H1 (cell line): ENCODE results near the gene GALC. TPM values are rescaled to one million over a fixed set of nuclear protein-coding genes. Genes with fewer than 3 reads are reported as not detected.
A peak's percentile ranks its signal among the peaks of the same experiment; 100 is the strongest.

Experiments used
- CTCF ChIA-PET: fragments of 300-600 bp; sonication (Branson Sonifier 250); formaldehyde crosslinking; loops from one replicate; lab custom pipeline; 2021; ENCODE audit not compliant: partially characterized antibody; lab: Charles Lee
- POLR2A ChIA-PET: fragments of 300-600 bp; sonication (Branson Sonifier 250); formaldehyde crosslinking; loops from one replicate; lab custom pipeline; 2021; ENCODE audit warnings: inconsistent platforms; ENCODE audit not compliant: partially characterized antibody; lab: Charles Lee
- DNase-seq, 2 experiments: peaks; one replicate each; pipeline versions ENCODE4 v3.0.0 to v3.0.0-alpha.2; 2010 to 2022; ENCODE audit warnings: low spot score in 2 of 2, low read depth in 1 of 2, mixed read lengths in 1 of 2
- FAIRE-seq: peaks from 2 replicates; lab custom pipeline; 2011; peaks lifted over from hg19 to GRCh38; lab: Jason Lieb, UNC
- H2AFZ ChIP-seq: 2 replicates; pipeline ENCODE4 v1.8.1; 2012; ENCODE audit warnings: low read length, inconsistent platforms
- H2AK5ac ChIP-seq: 2 replicates; pipeline ENCODE4 v1.6.1; 2013; ENCODE audit warnings: low read depth, low read length
- H2BK120ac ChIP-seq: replicated peaks from 2 replicates; pipeline ENCODE3; 2013; ENCODE audit warnings: low read depth, low read length, inconsistent platforms
- H2BK12ac ChIP-seq: 2 replicates; pipeline ENCODE4 v1.6.1; 2013; ENCODE audit warnings: low read depth, low read length
- H2BK15ac ChIP-seq: 2 replicates; pipeline ENCODE4 v1.6.1; 2013; ENCODE audit warnings: low read length
- H2BK20ac ChIP-seq: 2 replicates; pipeline ENCODE4 v1.6.1; 2013; ENCODE audit warnings: low read length
- H2BK5ac ChIP-seq: 2 replicates; pipeline ENCODE4 v1.6.1; 2013; ENCODE audit warnings: low read depth, low read length
- H3K14ac ChIP-seq: 2 replicates; pipeline ENCODE4 v1.6.1; 2013; ENCODE audit warnings: inconsistent platforms; ENCODE audit not compliant: insufficient read length
- H3K18ac ChIP-seq: 2 replicates; pipeline ENCODE4 v1.6.1; 2013; ENCODE audit warnings: low read length; ENCODE audit errors: extremely low read depth
- H3K23ac ChIP-seq: 2 replicates; pipeline ENCODE4 v1.6.1; 2013; ENCODE audit warnings: inconsistent platforms; ENCODE audit not compliant: insufficient read length
- H3K23me2 ChIP-seq: 2 replicates; pipeline ENCODE4 v1.6.1; 2013; ENCODE audit warnings: low read depth, low read length
- H3K27ac ChIP-seq: 2 replicates; pipeline ENCODE4 v1.6.1; 2011; ENCODE audit warnings: low read depth, low read length, inconsistent platforms
- H3K27me3 ChIP-seq, 4 experiments: replicated peaks in 1 of 4; 1 replicate in 1 of 4; 2 replicates in 3 of 4; pipeline versions ENCODE4 v1.6.1 to v1.8.1; 2011 to 2013; ENCODE audit warnings: low read length in 3 of 4, mild to moderate bottlenecking in 3 of 4, inconsistent platforms in 2 of 4, mixed read lengths in 2 of 4, moderate library complexity in 1 of 4; ENCODE audit not compliant: control insufficient read depth in 3 of 4, insufficient read depth in 3 of 4; ENCODE audit errors: extremely low read depth in 1 of 4
- H3K36me3 ChIP-seq, 4 experiments: 2 replicates each; pipeline versions ENCODE4 v1.6.1 to v1.8.1; 2011 to 2013; ENCODE audit warnings: mild to moderate bottlenecking in 4 of 4, low read length in 3 of 4, moderate library complexity in 2 of 4, control low read depth in 1 of 4, inconsistent platforms in 1 of 4; ENCODE audit not compliant: insufficient read depth in 4 of 4, control insufficient read depth in 2 of 4
- H3K4ac ChIP-seq: replicated peaks from 2 replicates; pipeline ENCODE3; 2013; ENCODE audit warnings: low read length, low read depth, mixed read lengths, inconsistent platforms; ENCODE audit not compliant: insufficient read length
- H3K4me1 ChIP-seq, 4 experiments: replicated peaks in 1 of 4; 1 replicate in 1 of 4; 2 replicates in 3 of 4; pipeline versions ENCODE4 v1.6.1 to v1.8.1; 2011 to 2013; ENCODE audit warnings: low read length in 3 of 4, inconsistent platforms in 2 of 4, mixed read lengths in 1 of 4; ENCODE audit not compliant: insufficient read depth in 4 of 4, control insufficient read depth in 3 of 4
- H3K4me2 ChIP-seq, 2 experiments: 2 replicates each; pipeline versions ENCODE4 v1.6.1 to v1.8.1; 2011 to 2013; ENCODE audit warnings: low read depth in 2 of 2, low read length in 2 of 2, control low read depth in 1 of 2, inconsistent platforms in 1 of 2, mild to moderate bottlenecking in 1 of 2; ENCODE audit not compliant: insufficient read depth in 1 of 2
- H3K4me3 ChIP-seq, 4 experiments: fragments of 200-600, 300-600 bp in 1 of 4; sonication (generic), shearing (Covaris generic), sonication (Bioruptor Twin) in 1 of 4; 2 replicates each; pipeline versions ENCODE4 v1.5.1 to v1.8.1; 2011 to 2016; ENCODE audit warnings: low read length in 4 of 4, low read depth in 3 of 4, control low read depth in 2 of 4, inconsistent platforms in 2 of 4, mild to moderate bottlenecking in 2 of 4, mixed read lengths in 1 of 4, moderate library complexity in 1 of 4; ENCODE audit not compliant: insufficient read depth in 2 of 4; ENCODE audit errors: extremely low read depth in 1 of 4
- H3K56ac ChIP-seq: replicated peaks from 2 replicates; pipeline ENCODE3; 2013; ENCODE audit warnings: low read depth, mild to moderate bottlenecking, mixed read lengths, low read length, inconsistent platforms; ENCODE audit not compliant: insufficient read length
- H3K79me1 ChIP-seq: 2 replicates; pipeline ENCODE4 v1.6.1; 2013; ENCODE audit warnings: low read depth, low read length, control low read depth
- H3K79me2 ChIP-seq, 2 experiments: 2 replicates each; pipeline versions ENCODE4 v1.6.1 to v1.8.1; 2012 to 2013; ENCODE audit warnings: low read length in 2 of 2, mild to moderate bottlenecking in 2 of 2, inconsistent platforms in 1 of 2; ENCODE audit not compliant: insufficient read depth in 2 of 2, control insufficient read depth in 1 of 2
- H3K9ac ChIP-seq, 4 experiments: replicated peaks in 1 of 4; 1 replicate in 1 of 4; 2 replicates in 3 of 4; pipeline versions ENCODE4 v1.6.1 to v1.8.1; 2011 to 2013; ENCODE audit warnings: low read depth in 3 of 4, low read length in 3 of 4, control low read depth in 2 of 4, mild to moderate bottlenecking in 2 of 4, moderate library complexity in 2 of 4, inconsistent platforms in 1 of 4; ENCODE audit errors: extremely low read depth in 1 of 4
- H3K9me3 ChIP-seq, 2 experiments: 2 replicates each; pipeline versions ENCODE4 v1.6.1 to v1.8.1; 2012 to 2013; ENCODE audit warnings: mild to moderate bottlenecking in 2 of 2, moderate library complexity in 2 of 2, control low read depth in 1 of 2, inconsistent platforms in 1 of 2, low read depth in 1 of 2, low read length in 1 of 2, mixed read lengths in 1 of 2; ENCODE audit not compliant: insufficient read depth in 2 of 2
- H4K20me1 ChIP-seq, 2 experiments: replicated peaks in 1 of 2; 2 replicates each; pipeline versions ENCODE3 to v1.8.1; 2011 to 2013; ENCODE audit warnings: inconsistent platforms in 2 of 2, low read length in 2 of 2, mild to moderate bottlenecking in 1 of 2; ENCODE audit not compliant: insufficient read depth in 2 of 2, control insufficient read depth in 1 of 2
- H4K5ac ChIP-seq: 2 replicates; pipeline ENCODE4 v1.6.1; 2013; ENCODE audit warnings: low read length, low read depth, mixed read lengths, inconsistent platforms; ENCODE audit not compliant: insufficient read length
- H4K8ac ChIP-seq: 2 replicates; pipeline ENCODE4 v1.8.0; 2013; ENCODE audit warnings: mild to moderate bottlenecking, moderate library complexity, low read length, inconsistent platforms; ENCODE audit not compliant: insufficient read depth; ENCODE audit errors: extremely low read depth
- H4K91ac ChIP-seq: replicated peaks from 2 replicates; pipeline ENCODE3; 2013; ENCODE audit warnings: low read length, mixed read lengths, inconsistent platforms; ENCODE audit not compliant: insufficient read length
- ASH2L ChIP-seq: fragments of 200-600, 300-600 bp; sonication (generic); IDR thresholded peaks from one replicate; pipeline ENCODE4 v1.7.1; 2017; ENCODE audit warnings: low read length
- BCL11A ChIP-seq, 2 experiments: IDR thresholded peaks; one replicate each; pipeline ENCODE4 v1.6.1; 2011; ENCODE audit warnings: low read depth in 2 of 2, low read length in 2 of 2, mild to moderate bottlenecking in 2 of 2
- GABPA ChIP-seq: IDR thresholded peaks from 2 replicates; pipeline ENCODE4 v1.6.1; 2011; ENCODE audit warnings: mild to moderate bottlenecking, low read length, moderate library complexity, borderline replicate concordance; ENCODE audit not compliant: insufficient read depth
- HDAC2 ChIP-seq, 2 experiments: fragments of 300-600 bp in 1 of 2; sonication (generic) in 1 of 2; IDR thresholded peaks; 2 replicates each; pipeline ENCODE4 v1.6.1; 2011 to 2012; ENCODE audit warnings: low read depth in 2 of 2, low read length in 2 of 2, mild to moderate bottlenecking in 2 of 2, moderate library complexity in 2 of 2, borderline replicate concordance in 1 of 2, inconsistent platforms in 1 of 2
- KDM4A ChIP-seq: IDR thresholded peaks from one replicate; pipeline ENCODE4 v1.7.1; 2012; ENCODE audit warnings: low read depth, mild to moderate bottlenecking, moderate library complexity, low read length, inconsistent platforms; ENCODE audit not compliant: severe bottlenecking
- KDM5A ChIP-seq: fragments of 200-600 bp; IDR thresholded peaks from 2 replicates; pipeline ENCODE4 v1.7.1; 2012; ENCODE audit warnings: mild to moderate bottlenecking, low read length, inconsistent platforms, mixed read lengths
- NANOG ChIP-seq: IDR thresholded peaks from 2 replicates; pipeline ENCODE4 v1.6.1; 2011; ENCODE audit warnings: low read length, low read depth, mild to moderate bottlenecking, inconsistent platforms; ENCODE audit not compliant: insufficient read depth, poor library complexity, severe bottlenecking
- RBBP5 ChIP-seq: IDR thresholded peaks from 2 replicates; pipeline ENCODE4 v1.7.1; 2012; ENCODE audit warnings: low read depth, mild to moderate bottlenecking, inconsistent platforms, low read length, moderate library complexity, borderline replicate concordance
- SIN3A ChIP-seq, 2 experiments: IDR thresholded peaks in 1 of 2; conservative IDR thresholded peaks in 1 of 2; 2 replicates each; pipeline ENCODE4 v1.6.1; 2011 to 2012; ENCODE audit warnings: low read length in 2 of 2, improper control_type of control experiment in 1 of 2, low read depth in 1 of 2, mild to moderate bottlenecking in 1 of 2
- SP4 ChIP-seq: IDR thresholded peaks from 2 replicates; pipeline ENCODE4 v1.6.1; 2012; ENCODE audit warnings: low read length, inconsistent platforms
- WGBS, 2 experiments: shearing (Covaris generic) in 1 of 2; methylation state at CpG; one replicate each; pipeline versions ENCODE4 v1.1.6 to v1.1.7; 2013 to 2015; ENCODE audit warnings: low lambda C conversion rate in 2 of 2, mixed read lengths in 2 of 2, inconsistent platforms in 1 of 2, low coverage in 1 of 2, missing lambda C conversion rate in 1 of 2; ENCODE audit not compliant: insufficient replicate concordance in 2 of 2, insufficient coverage in 1 of 2, insufficient read length in 1 of 2; ENCODE audit errors: extremely low coverage in 1 of 2, missing lambda C conversion rate in 1 of 2; 5-methylcytosine and 5-hydroxymethylcytosine counted together
- polyA plus RNA-seq, 7 experiments: library from polyadenylated mRNA; depleted of rRNA in 3 of 7; stranded (reverse) in 5 of 7; unstranded in 2 of 7; fragments of >200 nt in 5 of 7; fragments of 200-250 nt in 2 of 7; gene quantifications; 1 replicate in 5 of 7; 2 replicates in 1 of 7; 4 replicates in 1 of 7; pipeline versions ENCODE4 v1.2.1 to v1.2.3, GENCODE V29; 2011 to 2013; ENCODE audit warnings: missing spikeins in 2 of 7, mixed read lengths in 2 of 7
- total RNA-seq: library from RNA; stranded (reverse); fragmentation: NEBNext Ultra II Directional; extraction: Animal tissue kit (Norgen Biotek cat#: 25700); gene quantifications from 2 replicates; pipeline ENCODE4 v1.2.1, GENCODE V29; 2021
- TF ChIP-seq, protein P1 (sequence below), 3 experiments: IDR thresholded peaks; 1 replicate in 2 of 3; 2 replicates in 1 of 3; pipeline versions ENCODE4 v1.5.1 to v1.6.1; 2011; ENCODE audit warnings: low read length in 3 of 3, mild to moderate bottlenecking in 3 of 3, inconsistent platforms in 2 of 3, low read depth in 1 of 3, moderate library complexity in 1 of 3; ENCODE audit not compliant: insufficient read depth in 1 of 3; ENCODE audit errors: control extremely low read depth in 1 of 3

GALC gene
- total and polyA plus RNA-seq, 2 of the 8 experiments (the other 6 are each of a cell fraction or from before 2014, with no cell fraction given), result 6.1 to 12.3 TPM

DNA sequence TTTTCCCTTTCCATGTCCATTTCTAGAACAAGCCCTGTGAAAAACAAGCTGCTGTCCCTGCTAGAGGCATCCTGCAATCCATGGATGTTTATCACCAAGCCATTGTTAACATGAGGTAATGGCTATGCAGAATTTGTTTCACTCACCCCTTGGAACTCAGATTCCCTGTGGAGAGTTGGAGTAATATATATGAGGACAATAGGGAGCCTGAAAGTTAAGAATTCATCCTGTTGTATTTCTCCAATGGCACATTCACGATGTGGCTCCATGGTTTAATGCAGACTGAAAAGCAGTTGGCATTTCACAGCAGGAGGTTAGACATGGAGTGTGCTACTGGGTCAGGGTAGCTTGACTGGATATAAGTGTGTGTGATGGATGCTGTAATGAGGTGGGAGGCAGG, 44.3 kb upstream of the GALC start:
- FAIRE-seq, result peak; percentile 7
- no peak overlapping the region for H2BK20ac ChIP-seq
- no peak overlapping the region for H2AK5ac ChIP-seq
- WGBS, 2 experiments, result 70% methylated on average over 1 of the region's 1 CpG; no CpG with 5 or more reads in 1 of the 2 experiments
- no peak overlapping the region for H4K8ac ChIP-seq
- no peaks in the 10 kb centered on the region for H3K27me3 ChIP-seq
- no peak overlapping the region for H3K14ac ChIP-seq
- no peak overlapping the region for H3K56ac ChIP-seq
- ChIA-PET CTCF (no interaction called here), POLR2A (interaction anchor here (0.9 kb wide), 1 partner anchor 20 kb away, joined by 3 read pairs; no protein-coding TSS in a partner anchor)
- no peaks in the 10 kb centered on the region for H3K9me3 ChIP-seq
- no peak overlapping the region for H3K4me3 ChIP-seq
- H4K91ac ChIP-seq, result no peak overlapping the region
- H3K27ac ChIP-seq, result no peak overlapping the region
- H3K4ac ChIP-seq, result no peak overlapping the region
- no peak for DNase-seq
- H3K36me3 ChIP-seq, result no peaks in the 10 kb centered on the region
- H4K5ac ChIP-seq, result no peak overlapping the region
- no peak overlapping the region; the same call in 1 of the 2 replicates for H2BK12ac ChIP-seq
- H3K9ac ChIP-seq, result no peak overlapping the region
- no peak overlapping the region for H2BK15ac ChIP-seq
- no peak overlapping the region for H3K23ac ChIP-seq
- no peaks in the 10 kb centered on the region for H4K20me1 ChIP-seq
- no peak overlapping the region for H2AFZ ChIP-seq
- H3K4me1 ChIP-seq, result peaks cover 0 to 6% (median 0%) of the 10 kb centered on the region in 4 experiments; a peak in 2 of 7 replicates
- no peaks in the 10 kb centered on the region for H3K79me1 ChIP-seq
- H3K4me2 ChIP-seq, result no peak overlapping the region
- H3K79me2 ChIP-seq, result no peaks in the 10 kb centered on the region
- H3K23me2 ChIP-seq, result no peaks in the 10 kb centered on the region
- H2BK120ac ChIP-seq, result no peak overlapping the region
- no peak overlapping the region for H3K18ac ChIP-seq
- no peak overlapping the region for H2BK5ac ChIP-seq
- TF ChIP-seq GABPA, result no peak
- TF ChIP-seq SIN3A (conservative IDR thresholded peaks at IDR 0.05 in 1 of 2, IDR thresholded peaks at IDR 0.05 in 1 of 2; ENCODE audit: low read depth in 1 of 2, low read length in 2 of 2), result no peak
- TF ChIP-seq, protein P1, sequence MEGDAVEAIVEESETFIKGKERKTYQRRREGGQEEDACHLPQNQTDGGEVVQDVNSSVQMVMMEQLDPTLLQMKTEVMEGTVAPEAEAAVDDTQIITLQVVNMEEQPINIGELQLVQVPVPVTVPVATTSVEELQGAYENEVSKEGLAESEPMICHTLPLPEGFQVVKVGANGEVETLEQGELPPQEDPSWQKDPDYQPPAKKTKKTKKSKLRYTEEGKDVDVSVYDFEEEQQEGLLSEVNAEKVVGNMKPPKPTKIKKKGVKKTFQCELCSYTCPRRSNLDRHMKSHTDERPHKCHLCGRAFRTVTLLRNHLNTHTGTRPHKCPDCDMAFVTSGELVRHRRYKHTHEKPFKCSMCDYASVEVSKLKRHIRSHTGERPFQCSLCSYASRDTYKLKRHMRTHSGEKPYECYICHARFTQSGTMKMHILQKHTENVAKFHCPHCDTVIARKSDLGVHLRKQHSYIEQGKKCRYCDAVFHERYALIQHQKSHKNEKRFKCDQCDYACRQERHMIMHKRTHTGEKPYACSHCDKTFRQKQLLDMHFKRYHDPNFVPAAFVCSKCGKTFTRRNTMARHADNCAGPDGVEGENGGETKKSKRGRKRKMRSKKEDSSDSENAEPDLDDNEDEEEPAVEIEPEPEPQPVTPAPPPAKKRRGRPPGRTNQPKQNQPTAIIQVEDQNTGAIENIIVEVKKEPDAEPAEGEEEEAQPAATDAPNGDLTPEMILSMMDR (IDR thresholded peaks at IDR 0.05; ENCODE audit: control extremely low read depth in 1 of 3, insufficient read depth in 1 of 3, low read depth in 1 of 3, low read length in 3 of 3), result no peak
- no peak for TF ChIP-seq ASH2L
- TF ChIP-seq KDM5A, result no peak
- no peak for TF ChIP-seq KDM4A
- TF ChIP-seq HDAC2 (IDR thresholded peaks at IDR 0.05; ENCODE audit: borderline replicate concordance in 1 of 2, low read depth in 2 of 2, low read length in 2 of 2), result no peak
- TF ChIP-seq RBBP5, result no peak
- TF ChIP-seq BCL11A (IDR thresholded peaks at IDR 0.05; ENCODE audit: low read depth in 2 of 2, low read length in 2 of 2), result no peak
- TF ChIP-seq NANOG, result no peak
- no peak for TF ChIP-seq SP4
